ENCODE measurements around the gene DENND11.

DENND11 gene, protein sequence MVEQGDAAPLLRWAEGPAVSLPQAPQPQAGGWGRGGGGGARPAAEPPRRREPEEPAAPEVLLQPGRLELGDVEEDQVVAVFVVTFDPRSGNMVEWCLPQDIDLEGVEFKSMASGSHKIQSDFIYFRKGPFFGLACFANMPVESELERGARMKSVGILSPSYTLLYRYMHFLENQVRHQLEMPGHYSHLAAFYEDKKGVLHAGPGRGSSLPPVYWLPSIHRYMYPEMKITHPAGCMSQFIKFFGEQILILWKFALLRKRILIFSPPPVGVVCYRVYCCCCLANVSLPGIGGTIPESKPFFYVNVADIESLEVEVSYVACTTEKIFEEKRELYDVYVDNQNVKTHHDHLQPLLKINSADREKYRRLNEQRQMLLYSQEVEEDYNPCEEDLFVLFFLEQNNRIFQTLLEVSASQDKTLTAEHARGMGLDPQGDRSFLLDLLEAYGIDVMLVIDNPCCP

DNA sequence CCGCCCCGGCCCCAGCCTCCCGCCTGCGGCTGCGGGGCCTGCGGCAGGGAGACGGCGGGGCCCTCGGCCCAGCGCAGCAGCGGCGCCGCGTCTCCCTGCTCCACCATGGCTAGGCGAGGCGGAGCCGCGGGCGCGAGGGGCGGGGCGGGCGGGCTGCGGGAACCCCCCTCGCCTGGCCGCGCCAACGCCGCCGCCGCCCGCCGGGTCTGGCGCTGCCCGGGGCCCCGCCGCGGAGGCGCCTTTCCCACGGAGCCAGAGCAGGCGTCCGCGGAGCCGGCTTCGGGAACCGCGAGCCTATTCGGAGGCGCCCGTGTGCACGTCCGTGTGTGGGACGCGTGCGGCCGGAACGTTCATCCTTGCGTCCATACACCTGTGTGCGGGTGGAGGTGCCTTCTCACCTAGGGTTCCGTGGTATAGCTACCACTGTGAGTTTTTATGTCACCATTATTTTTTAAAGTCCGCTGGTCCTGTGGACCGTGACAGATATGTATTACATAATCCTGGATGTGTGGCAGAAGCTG is at the start of gene DENND11:
DENND11 (minus strand) TSS at position 120 of the 521 bp plus-strand sequence; CDS start at position 107, 13 bp downstream.
- DNase-seq, result no peak

- peak in 1 of 2 experiments; percentile 15 for DNase-seq
These were observed 46.4 kb upstream of the DENND11 start for GRCh38 chr7:141748396-141748795.

GRCh38 chr7:141744131-141744530 is 42.2 kb upstream of the DENND11 start:
- DNase-seq, result no peak

- DNase-seq, result no peak
These were observed 40.3 kb upstream of the DENND11 start for GRCh38 chr7:141742229-141742628.

DNA sequence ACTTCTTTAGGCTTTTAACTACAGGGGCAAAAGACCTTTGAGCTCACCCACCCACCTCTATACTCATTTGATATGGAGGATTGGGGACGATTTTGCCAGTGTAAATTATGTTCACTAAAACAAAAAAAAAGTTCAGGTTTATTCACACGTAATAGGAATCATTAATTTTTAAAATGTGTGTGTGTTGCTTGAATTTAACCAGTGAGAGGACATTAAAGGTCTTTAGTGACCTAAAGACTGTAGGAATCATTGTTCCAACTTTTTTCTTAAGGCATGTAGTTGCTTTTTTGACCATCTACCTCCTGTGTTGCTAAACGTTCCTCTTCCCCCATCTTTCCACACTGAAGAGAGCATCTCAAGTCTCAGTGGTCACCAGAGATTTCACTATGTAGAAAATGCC is 37.3 kb upstream of the DENND11 start:
- no peak for DNase-seq

- DNase-seq, result no peak
These were observed 36.6 kb upstream of the DENND11 start for GRCh38 chr7:141738592-141739013.

- peak; percentile 93 to 98 for DNase-seq
These were observed 36.0 kb upstream of the DENND11 start, which contains the start of gene SSBP1 for GRCh38 chr7:141737836-141738591. Gene SSBP1, plus strand, starts transcription at chr7:141738358. Its CDS starts 809 bp downstream, at chr7:141739167.

GRCh38 chr7:141737118-141737835 is 35.3 kb upstream of the DENND11 start:
- DNase-seq, result no peak

- DNase-seq, result no peak
These were observed 29.6 kb upstream of the DENND11 start for GRCh38 chr7:141731476-141732149.

DNA sequence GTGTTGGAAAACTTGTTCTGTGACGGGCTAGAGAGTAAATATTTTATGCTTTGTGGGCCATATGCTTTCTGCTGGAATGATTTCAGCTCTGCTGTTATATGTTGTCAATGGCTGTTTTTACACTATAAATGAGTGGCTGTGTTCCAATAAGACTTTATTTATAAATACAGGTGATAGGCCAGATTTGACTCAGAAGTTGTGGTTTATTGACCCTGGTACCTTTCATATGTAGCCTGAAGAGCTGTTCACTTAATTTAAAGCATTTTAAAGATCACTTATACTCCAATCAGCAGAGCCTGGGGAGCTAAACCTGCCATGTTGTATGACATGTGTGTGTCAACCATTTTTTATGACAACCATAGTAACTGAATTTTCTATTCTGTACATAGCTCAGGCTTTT is 27.1 kb upstream of the DENND11 start:
- DNase-seq, result no peak

- DNase-seq, result no peak
These were observed 20.6 kb upstream of the DENND11 start for GRCh38 chr7:141722529-141722928.

- DNase-seq, result no peak
These were observed 15.5 kb upstream of the DENND11 start for GRCh38 chr7:141717450-141717849.

DNA sequence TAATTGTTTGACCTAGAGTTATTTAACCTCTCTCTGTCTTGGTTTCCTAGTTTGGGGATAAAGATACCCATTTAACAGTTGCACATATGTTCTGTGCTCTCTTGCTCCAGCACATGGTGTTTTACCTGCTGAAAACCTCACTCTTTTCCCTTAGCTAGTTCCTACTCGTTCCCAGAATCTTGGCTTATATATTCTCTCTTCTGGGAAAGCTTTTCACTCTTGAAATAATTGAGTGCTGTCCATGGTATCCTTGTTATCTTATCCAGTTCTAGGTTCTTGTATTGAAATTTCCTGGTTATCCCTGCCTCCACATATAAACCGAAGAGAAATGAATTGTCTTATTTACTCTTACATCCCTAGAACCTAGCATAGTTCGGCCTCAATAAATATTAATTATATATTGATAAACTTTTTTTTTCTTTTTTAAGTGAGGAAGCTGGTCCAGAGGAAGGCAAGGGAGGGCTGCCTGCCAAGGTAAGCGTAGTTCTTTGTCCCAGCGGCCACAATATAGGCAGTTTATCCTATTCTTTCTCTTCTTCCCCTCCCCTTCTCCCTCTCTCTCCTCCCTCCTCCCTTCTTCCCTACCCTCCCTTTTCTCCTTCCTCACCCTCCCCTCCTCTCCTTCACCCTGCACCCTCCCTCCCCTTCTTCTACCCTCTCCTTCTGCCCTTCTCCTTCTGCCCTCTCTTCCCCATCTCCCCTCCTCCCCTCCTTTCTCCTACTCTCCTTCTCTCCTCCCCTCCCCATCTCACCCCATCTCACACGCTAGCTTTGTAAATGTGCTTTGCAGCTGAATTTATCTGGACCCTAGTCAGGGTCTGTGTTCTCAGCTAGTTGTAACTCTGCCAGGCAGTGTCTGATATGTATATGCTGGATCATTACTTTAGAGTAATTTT is 14.1 kb upstream of the DENND11 start:
- no peak for DNase-seq

DNA sequence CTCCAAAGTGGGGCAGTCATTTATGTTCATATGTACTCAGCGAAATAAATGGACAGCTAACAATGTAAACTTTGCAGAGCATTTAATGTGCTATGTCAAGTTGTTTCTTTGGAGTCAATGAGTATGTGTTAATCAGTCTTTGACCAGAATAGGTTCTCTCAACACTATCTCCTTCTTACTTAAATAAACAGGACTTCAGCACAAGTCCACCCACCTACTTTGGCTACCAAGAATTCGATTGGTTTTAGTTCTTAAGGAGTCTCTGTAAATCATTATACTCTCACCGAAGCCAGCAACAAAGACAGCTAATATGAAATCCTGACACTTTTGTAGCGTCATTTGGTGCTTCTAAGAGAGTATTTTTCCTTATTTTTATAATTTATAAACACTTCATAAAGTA is 13.1 kb upstream of the DENND11 start:
- no peak for DNase-seq

DNA sequence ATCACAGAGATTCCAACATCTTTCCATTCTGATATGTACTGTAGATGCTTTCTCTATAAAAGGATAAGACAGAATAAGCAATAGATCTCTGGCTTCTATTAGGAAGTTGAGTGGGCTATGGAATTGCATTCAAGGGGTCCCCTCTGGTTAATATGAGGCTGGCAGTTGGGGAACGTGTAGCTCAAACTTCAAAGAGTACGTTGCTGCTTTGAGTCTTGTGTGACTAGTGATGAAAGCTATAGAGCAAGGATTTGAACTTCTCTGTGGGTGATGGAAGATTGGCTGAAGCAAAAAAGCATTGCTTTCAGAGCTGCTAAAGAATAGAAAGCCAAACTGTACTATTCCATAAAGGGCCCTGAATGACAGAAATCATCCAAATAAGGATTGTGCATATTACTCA is 12.6 kb upstream of the DENND11 start:
- DNase-seq, result no peak

DNA sequence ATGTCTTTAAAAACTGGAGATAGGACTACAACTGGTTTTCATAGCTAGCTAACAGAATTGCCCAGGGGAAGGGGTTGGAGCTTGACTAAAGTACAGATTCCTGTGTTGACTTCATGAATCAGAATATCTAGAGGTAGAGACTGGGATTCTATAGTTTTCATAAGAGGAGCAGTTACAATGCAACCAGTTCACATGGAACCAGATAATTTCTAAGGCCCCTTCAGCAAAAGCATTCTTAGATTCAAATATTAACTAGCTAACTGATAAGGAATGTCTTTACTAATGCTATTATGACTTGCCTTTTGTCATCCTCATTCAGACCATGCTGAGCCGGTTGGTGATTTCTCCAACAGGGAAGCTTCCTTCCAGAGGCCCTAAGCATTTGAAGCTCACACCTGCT is 11.9 kb upstream of the DENND11 start:
- DNase-seq, result no peak

- no peak for DNase-seq
These were observed 10.8 kb upstream of the DENND11 start for GRCh38 chr7:141712603-141713255.

DNA sequence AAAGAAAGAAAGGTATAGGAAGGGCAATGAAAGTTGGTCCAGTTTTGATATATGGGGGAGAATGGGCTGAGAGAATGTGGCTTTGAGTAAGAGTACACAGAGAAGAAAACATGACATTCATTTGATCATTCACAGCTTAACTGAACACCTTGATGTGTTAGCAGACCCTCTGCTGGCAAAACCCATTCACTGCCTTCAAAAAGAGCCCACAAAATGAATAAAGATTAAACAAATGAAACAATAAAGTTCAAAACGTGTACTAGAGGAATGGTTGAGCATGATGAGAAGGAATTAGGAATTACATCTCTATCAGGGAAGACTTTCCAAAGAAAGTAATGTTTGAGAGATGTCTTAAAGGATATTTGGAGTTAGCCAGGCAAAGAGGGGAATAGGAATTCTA is 8.3 kb upstream of the DENND11 start:
- DNase-seq, result no peak

DNA sequence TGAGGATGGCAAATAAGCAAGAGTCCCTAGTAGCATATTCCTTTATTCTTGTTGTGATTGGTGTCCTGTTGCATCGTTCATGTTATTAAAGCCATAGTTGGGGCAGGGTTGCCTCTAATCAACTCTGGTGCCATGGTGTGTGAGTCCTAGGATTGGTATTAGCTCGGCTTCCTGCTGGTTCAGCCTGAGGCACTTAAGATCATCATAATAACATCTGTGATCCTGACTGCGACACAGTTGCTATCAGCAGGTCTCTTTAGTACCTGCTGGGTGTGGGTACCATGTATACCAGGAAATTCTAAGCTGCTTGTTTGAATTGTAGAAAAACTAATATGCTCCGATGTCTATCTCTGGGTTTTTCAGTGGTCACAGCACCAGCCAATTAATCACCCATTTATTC is 7.8 kb upstream of the DENND11 start:
- no peak for DNase-seq

- DNase-seq, result no peak
These were observed 7.4 kb upstream of the DENND11 start for GRCh38 chr7:141709318-141709717.

DNA sequence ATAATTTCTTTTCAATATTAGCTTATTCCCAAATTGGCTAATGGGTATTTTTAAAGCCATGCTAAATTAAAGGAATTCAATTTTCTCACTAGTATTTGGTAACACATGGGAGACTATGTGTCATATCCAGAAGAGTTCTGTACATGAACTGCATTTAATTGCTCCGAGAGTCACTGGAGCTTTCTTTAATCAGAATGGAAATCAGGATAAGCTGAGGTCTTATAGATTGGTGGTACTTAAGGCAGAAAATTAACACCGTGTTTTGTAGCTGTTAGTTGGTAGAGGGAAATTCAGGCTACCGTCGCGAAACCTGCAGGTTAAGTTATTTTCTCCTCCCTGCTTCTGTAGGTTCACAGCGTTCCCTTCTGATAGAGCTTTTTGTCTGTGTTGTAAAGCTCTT is 6.4 kb upstream of the DENND11 start, which contains the start of gene WEE2:
WEE2 (plus strand) TSS at position 3 of the 400 bp plus-strand sequence. CDS start 406 bp downstream, outside the sequence.
- DNase-seq, result no peak
